Mucosa of stomach (tissue), 1 donor: ENCODE measurements around the gene RIMS1.

ENCODE experiments used
- H3K27me3 ChIP-seq: one replicate; pipeline ENCODE4 v1.7.0; 2013; ENCODE audit warnings: mild to moderate bottlenecking, low read length; ENCODE audit not compliant: control insufficient read depth, insufficient read depth
- H3K36me3 ChIP-seq: one replicate; pipeline ENCODE4 v1.7.0; 2013; ENCODE audit warnings: low read length; ENCODE audit not compliant: control insufficient read depth, insufficient read depth
- H3K4me1 ChIP-seq: one replicate; pipeline ENCODE4 v1.7.0; 2013; ENCODE audit warnings: mild to moderate bottlenecking, low read length; ENCODE audit not compliant: control insufficient read depth, insufficient read depth
- H3K4me3 ChIP-seq: one replicate; pipeline ENCODE4 v1.7.0; 2013; ENCODE audit warnings: low read length
- H3K9ac ChIP-seq: one replicate; pipeline ENCODE4 v1.7.0; 2013; ENCODE audit warnings: mild to moderate bottlenecking, low read length, moderate library complexity
- H3K9me3 ChIP-seq: one replicate; pipeline ENCODE4 v1.7.0; 2013; ENCODE audit warnings: mild to moderate bottlenecking, low read length, moderate library complexity; ENCODE audit not compliant: control insufficient read depth
- donor health status: Pancreatic carcinoma.

RIMS1 gene

DNA sequence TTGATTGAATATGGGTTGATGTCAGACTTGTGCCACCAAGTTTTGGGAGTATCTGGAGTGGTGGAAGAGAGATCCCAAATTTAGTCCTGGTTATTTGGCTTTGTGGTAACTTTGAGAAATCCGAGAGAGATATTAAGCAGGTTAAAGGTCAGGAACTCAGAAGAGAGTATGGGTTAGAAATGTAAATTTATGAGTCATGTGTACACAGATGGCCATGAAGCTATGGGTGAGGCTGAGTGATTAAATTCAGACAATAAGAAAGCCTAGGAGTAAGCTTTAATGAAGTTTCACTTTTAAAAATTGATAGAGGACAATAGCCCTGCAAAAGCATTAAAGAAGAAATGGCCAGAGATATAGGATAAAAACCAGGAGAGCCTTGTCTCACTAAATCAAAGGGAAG, 14.3 kb downstream of the RIMS1 start:
- H3K27me3 ChIP-seq = no peaks in the 10 kb centered on the region
- no peaks in the 10 kb centered on the region for H3K4me1 ChIP-seq
- no peak overlapping the region for H3K9ac ChIP-seq
- no peaks in the 10 kb centered on the region for H3K9me3 ChIP-seq
- no peaks in the 10 kb centered on the region for H3K36me3 ChIP-seq
- no peak overlapping the region for H3K4me3 ChIP-seq

DNA sequence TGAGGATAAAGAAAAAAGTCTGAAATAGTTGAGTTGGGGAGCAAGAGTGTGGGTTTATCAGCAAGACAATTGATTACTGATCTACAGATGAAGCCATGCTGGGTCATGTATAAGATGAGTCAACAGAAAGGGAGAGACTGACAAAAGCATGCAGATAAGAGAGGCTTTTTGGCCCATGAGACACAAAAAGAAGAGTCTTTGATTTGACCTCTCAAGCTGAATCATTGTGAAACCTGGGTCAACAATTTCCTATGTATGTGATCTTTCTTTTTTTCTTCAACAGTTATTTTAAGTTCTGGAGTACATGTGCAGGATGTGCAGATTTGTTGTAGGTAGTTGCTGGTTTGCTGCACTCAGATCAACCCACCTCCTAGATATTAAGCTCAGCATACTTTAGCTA, 15.9 kb downstream of the RIMS1 start:
- H3K4me1 ChIP-seq = no peaks in the 10 kb centered on the region

GRCh38 chr6:71906813-71907212, 20.5 kb downstream of the RIMS1 start:
- no peaks in the 10 kb centered on the region for H3K9me3 ChIP-seq
- no peak overlapping the region for H3K9ac ChIP-seq
- no peaks in the 10 kb centered on the region for H3K4me1 ChIP-seq
- no peak overlapping the region for H3K4me3 ChIP-seq
- no peaks in the 10 kb centered on the region for H3K36me3 ChIP-seq
- H3K27me3 ChIP-seq = no peaks in the 10 kb centered on the region

More for the DNA sequence above, 15.9 kb downstream of the RIMS1 start:
- Histone ChIP-seq H3K27me3 (no peaks in the 10 kb centered on the region), H3K9me3 (no peaks in the 10 kb centered on the region), H3K36me3 (no peaks in the 10 kb centered on the region), H3K9ac (no peak overlapping the region), H3K4me3 (no peak overlapping the region)

- H3K9ac ChIP-seq = no peak overlapping the region
- no peaks in the 10 kb centered on the region for H3K36me3 ChIP-seq
- H3K27me3 ChIP-seq = no peaks in the 10 kb centered on the region
- no peaks in the 10 kb centered on the region for H3K4me1 ChIP-seq
- H3K4me3 ChIP-seq = no peak overlapping the region
- H3K9me3 ChIP-seq = no peaks in the 10 kb centered on the region
Observed at GRCh38 chr6:71908162-71908765, 21.9 kb downstream of the RIMS1 start.

- Histone ChIP-seq H3K9ac (no peak overlapping the region), H3K4me3 (no peak overlapping the region), H3K4me1 (no peaks in the 10 kb centered on the region), H3K9me3 (no peaks in the 10 kb centered on the region), H3K27me3 (no peaks in the 10 kb centered on the region), H3K36me3 (no peaks in the 10 kb centered on the region)
Observed at GRCh38 chr6:71913444-71914234, 27.3 kb downstream of the RIMS1 start.

GRCh38 chr6:71929047-71929446, 42.7 kb downstream of the RIMS1 start:
- Histone ChIP-seq H3K27me3 (no peaks in the 10 kb centered on the region), H3K36me3 (no peaks in the 10 kb centered on the region), H3K9ac (no peak overlapping the region), H3K4me3 (no peak overlapping the region), H3K9me3 (no peaks in the 10 kb centered on the region), H3K4me1 (no peaks in the 10 kb centered on the region)

GRCh38 chr6:71933881-71934280, 47.5 kb downstream of the RIMS1 start:
- no peaks in the 10 kb centered on the region for H3K9me3 ChIP-seq
- H3K36me3 ChIP-seq = no peaks in the 10 kb centered on the region
- H3K9ac ChIP-seq = no peak overlapping the region
- H3K4me3 ChIP-seq = no peak overlapping the region
- no peaks in the 10 kb centered on the region for H3K27me3 ChIP-seq
- no peaks in the 10 kb centered on the region for H3K4me1 ChIP-seq

DNA sequence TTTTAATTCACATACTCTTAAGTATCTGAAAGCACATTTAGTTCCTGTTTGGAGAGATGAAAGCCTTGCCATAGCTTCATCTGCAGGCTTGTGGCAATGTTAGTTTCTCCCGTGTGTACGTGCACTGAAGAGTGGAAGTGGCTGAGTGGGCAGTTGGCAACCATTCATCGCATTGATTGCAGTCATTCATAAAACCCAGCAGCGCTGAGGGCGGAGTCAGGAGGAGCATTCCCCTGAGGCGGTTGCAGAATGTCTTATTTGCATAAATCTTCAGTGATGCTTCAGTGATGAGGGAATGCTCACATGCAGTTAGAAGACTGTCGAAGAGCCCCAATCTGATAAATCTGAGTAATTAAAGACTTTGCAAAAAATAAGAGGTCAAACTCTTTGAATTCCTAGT, 79.1 kb downstream of the RIMS1 start:
- H3K4me3 ChIP-seq = no peak overlapping the region
- no peaks in the 10 kb centered on the region for H3K36me3 ChIP-seq
- no peaks in the 10 kb centered on the region for H3K4me1 ChIP-seq
- H3K27me3 ChIP-seq = no peaks in the 10 kb centered on the region
- H3K9me3 ChIP-seq = no peaks in the 10 kb centered on the region
- no peak overlapping the region for H3K9ac ChIP-seq

DNA sequence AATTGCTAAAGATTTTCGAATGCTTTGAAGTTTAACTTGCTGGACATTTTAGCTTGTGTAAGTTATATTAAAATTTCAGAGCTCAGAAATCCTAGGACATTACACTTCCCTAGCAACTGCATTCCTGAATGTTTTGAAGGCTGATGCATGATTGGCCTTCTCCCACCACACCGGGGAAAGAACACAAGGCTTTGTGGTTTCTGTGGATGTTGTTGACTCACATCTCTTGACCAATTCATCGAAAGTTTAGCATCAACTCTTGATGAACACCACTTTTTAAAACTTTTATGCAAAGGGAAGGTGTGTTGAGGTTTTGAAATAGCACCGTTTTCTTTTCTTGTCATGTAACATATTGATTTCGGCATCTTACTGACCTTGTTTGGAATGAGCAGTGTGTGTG, 81.1 kb downstream of the RIMS1 start:
- Histone ChIP-seq H3K4me1 (no peaks in the 10 kb centered on the region), H3K9ac (no peak overlapping the region), H3K27me3 (no peaks in the 10 kb centered on the region), H3K4me3 (no peak overlapping the region), H3K9me3 (no peaks in the 10 kb centered on the region), H3K36me3 (no peaks in the 10 kb centered on the region)

DNA sequence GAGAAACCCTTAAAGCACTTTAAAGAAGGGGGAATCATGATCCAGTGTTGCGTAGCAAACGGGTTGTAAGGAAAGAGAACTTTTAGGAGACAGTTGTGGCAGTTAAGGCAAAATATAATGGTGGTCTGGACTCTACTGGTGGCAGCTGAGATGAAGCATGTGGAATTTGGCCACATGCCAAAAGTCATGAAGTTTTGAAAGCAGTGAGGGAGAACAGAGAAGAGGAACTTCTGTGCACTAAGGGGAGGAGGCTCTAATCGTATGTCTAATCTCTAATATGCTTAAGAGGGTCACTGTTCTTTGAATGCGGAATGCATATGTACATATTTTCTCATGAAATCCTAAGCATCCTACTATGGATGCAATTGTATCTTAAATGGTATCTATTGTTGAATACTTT, 91.5 kb downstream of the RIMS1 start:
- Histone ChIP-seq H3K9me3 (no peaks in the 10 kb centered on the region), H3K9ac (no peak overlapping the region), H3K4me3 (no peak overlapping the region), H3K4me1 (no peaks in the 10 kb centered on the region), H3K36me3 (no peaks in the 10 kb centered on the region), H3K27me3 (no peaks in the 10 kb centered on the region)

- no peaks in the 10 kb centered on the region for H3K27me3 ChIP-seq
- no peaks in the 10 kb centered on the region for H3K36me3 ChIP-seq
- H3K9ac ChIP-seq = no peak overlapping the region
- H3K4me1 ChIP-seq = no peaks in the 10 kb centered on the region
- H3K4me3 ChIP-seq = no peak overlapping the region
- no peaks in the 10 kb centered on the region for H3K9me3 ChIP-seq
Observed at GRCh38 chr6:71979911-71980310, 93.6 kb downstream of the RIMS1 start.

DNA sequence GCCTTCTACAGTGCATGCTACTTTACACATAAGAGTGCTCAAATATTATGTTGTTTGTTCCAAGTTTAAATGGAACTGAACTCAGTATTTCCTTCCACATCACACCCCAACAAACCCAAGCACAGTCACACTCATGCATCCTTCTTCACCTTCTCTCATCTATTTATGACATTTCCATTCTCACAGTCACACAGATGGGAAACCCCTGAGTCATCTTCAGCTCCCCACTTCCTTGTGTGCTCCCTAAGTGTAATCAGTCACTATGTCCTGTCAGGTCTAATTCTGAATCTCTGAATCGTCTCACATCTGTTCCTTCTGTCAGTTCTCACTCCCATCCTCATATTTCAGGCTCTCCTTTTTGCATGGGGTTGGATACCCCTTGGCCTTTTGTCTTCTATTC, 96.0 kb downstream of the RIMS1 start:
- H3K27me3 ChIP-seq = no peaks in the 10 kb centered on the region
- no peak overlapping the region for H3K4me3 ChIP-seq
- no peaks in the 10 kb centered on the region for H3K36me3 ChIP-seq
- H3K4me1 ChIP-seq = no peaks in the 10 kb centered on the region
- no peaks in the 10 kb centered on the region for H3K9me3 ChIP-seq
- no peak overlapping the region for H3K9ac ChIP-seq
